Endothelial cell of umbilical vein (primary cell): ENCODE data around the gene MED15. TPM values are rescaled to one million over a fixed set of nuclear protein-coding genes. Genes with fewer than 3 reads are reported as not detected.

Source experiments
- BruUV-seq: library from RNA; stranded (reverse); fragments of 400-500 nt; replicated peaks from 2 replicates; lab custom pipeline; 2021; lab: Mats Ljungman, UMichigan
- CTCF ChIA-PET: fragments of 300-600, 350-600 bp; sonication (Branson Sonifier 250); formaldehyde crosslinking; loops from one replicate; lab custom pipeline; 2021; ENCODE audit warnings: antibody characterized with exemption, inconsistent platforms; lab: Charles Lee
- POLR2A ChIA-PET: fragments of 300-600, 350-600 bp; sonication (Branson Sonifier 250); formaldehyde crosslinking; loops from one replicate; lab custom pipeline; 2021; ENCODE audit warnings: antibody characterized with exemption, inconsistent platforms; lab: Charles Lee
- DNase-seq: peaks from one replicate; pipeline ENCODE4 v3.0.0-alpha.2; 2011; ENCODE audit warnings: low read depth, low spot score
- FAIRE-seq: peaks from 2 replicates; lab custom pipeline; 2011; peaks lifted over from hg19 to GRCh38; lab: Jason Lieb, UNC
- H2AFZ ChIP-seq: 2 replicates; pipeline ENCODE4 v1.6.0; 2012; ENCODE audit warnings: low read depth, low read length, control low read depth, inconsistent platforms
- H3K27ac ChIP-seq: 2 replicates; pipeline ENCODE4 v1.5.1; 2011; ENCODE audit warnings: low read depth, mild to moderate bottlenecking, control low read depth, low read length, moderate library complexity; ENCODE audit not compliant: insufficient read depth
- H3K27me3 ChIP-seq, 2 experiments: 2 replicates each; pipeline versions ENCODE4 v1.6.0 to v1.6.1; 2011; ENCODE audit warnings: low read length in 2 of 2, mixed read lengths in 1 of 2; ENCODE audit not compliant: control insufficient read depth in 2 of 2, insufficient read depth in 2 of 2
- H3K36me3 ChIP-seq, 2 experiments: 2 replicates in 1 of 2; 3 replicates in 1 of 2; pipeline ENCODE4 v1.5.1; 2011; ENCODE audit warnings: low read length in 2 of 2, mild to moderate bottlenecking in 1 of 2, moderate library complexity in 1 of 2; ENCODE audit not compliant: control insufficient read depth in 2 of 2, insufficient read depth in 2 of 2; ENCODE audit errors: extremely low read depth in 1 of 2
- H3K4me1 ChIP-seq: 3 replicates; pipeline ENCODE4 v1.5.1; 2011; ENCODE audit warnings: mild to moderate bottlenecking, low read length; ENCODE audit not compliant: control insufficient read depth, insufficient read depth; ENCODE audit errors: extremely low read depth
- H3K4me2 ChIP-seq: 2 replicates; pipeline ENCODE4 v1.6.1; 2011; ENCODE audit warnings: low read length, control low read depth, mixed read lengths; ENCODE audit not compliant: insufficient read depth
- H3K4me3 ChIP-seq, 3 experiments: fragments of 200-600 bp in 1 of 3; sonication (generic), shearing (Covaris generic) in 1 of 3; replicated peaks in 1 of 3; 2 replicates each; pipeline ENCODE4 v1.5.1; 2011 to 2016; ENCODE audit warnings: control low read depth in 3 of 3, low read length in 3 of 3, mild to moderate bottlenecking in 2 of 3, inconsistent platforms in 1 of 3, low read depth in 1 of 3, moderate library complexity in 1 of 3; ENCODE audit not compliant: insufficient read depth in 1 of 3
- H3K79me2 ChIP-seq: 2 replicates; pipeline ENCODE4 v1.6.0; 2012; ENCODE audit warnings: low read length, inconsistent platforms; ENCODE audit not compliant: control insufficient read depth, insufficient read depth
- H3K9ac ChIP-seq: replicated peaks from 2 replicates; pipeline ENCODE3; 2011; ENCODE audit warnings: low read length, control low read depth; ENCODE audit not compliant: insufficient read depth; ENCODE audit errors: extremely low read depth
- H3K9me1 ChIP-seq: replicated peaks from 3 replicates; pipeline ENCODE4 v1.6.0; 2011; ENCODE audit warnings: mild to moderate bottlenecking, low read length; ENCODE audit not compliant: control insufficient read depth, insufficient read depth; ENCODE audit errors: extremely low read depth
- H3K9me3 ChIP-seq: replicated peaks from 2 replicates; pipeline ENCODE4 v1.5.1; 2012; ENCODE audit warnings: low read length, inconsistent platforms; ENCODE audit not compliant: control insufficient read depth, insufficient read depth
- H4K20me1 ChIP-seq: replicated peaks from 2 replicates; pipeline ENCODE3; 2011; ENCODE audit warnings: mild to moderate bottlenecking, low read length; ENCODE audit not compliant: control insufficient read depth, insufficient read depth; ENCODE audit errors: extremely low read depth
- CTCF ChIP-seq, 2 donors: IDR thresholded peaks; 1 replicate in 1 of 2; 2 replicates in 1 of 2; pipeline ENCODE4 v1.5.1; 2011; ENCODE audit warnings: low read length in 2 of 2, mild to moderate bottlenecking in 2 of 2, moderate library complexity in 2 of 2, control low read depth in 1 of 2, inconsistent platforms in 1 of 2, low read depth in 1 of 2; ENCODE audit not compliant: insufficient read depth in 1 of 2; ENCODE audit errors: extremely low read depth in 1 of 2
- EZH2 ChIP-seq: IDR thresholded peaks from 2 replicates; pipeline ENCODE4 v1.6.1; 2012; ENCODE audit warnings: borderline replicate concordance, low read depth, mild to moderate bottlenecking, moderate library complexity, low read length, inconsistent platforms; ENCODE audit not compliant: severe bottlenecking
- FOS ChIP-seq: IDR thresholded peaks from 2 replicates; pipeline ENCODE4 v1.6.1; 2011; ENCODE audit warnings: mild to moderate bottlenecking, low read length, moderate library complexity, borderline replicate concordance; ENCODE audit not compliant: insufficient read depth
- GATA2 ChIP-seq: IDR thresholded peaks from 2 replicates; pipeline ENCODE4 v1.7.0; 2011; ENCODE audit warnings: low read depth, mild to moderate bottlenecking, moderate library complexity, mixed read lengths, low read length; ENCODE audit not compliant: insufficient read length, insufficient read depth
- JUN ChIP-seq: IDR thresholded peaks from 2 replicates; pipeline ENCODE4 v1.6.1; 2011; ENCODE audit warnings: borderline replicate concordance, low read depth; ENCODE audit not compliant: insufficient read length, insufficient read depth
- MAX ChIP-seq: IDR thresholded peaks from 2 replicates; pipeline ENCODE4 v1.6.1; 2011; ENCODE audit not compliant: insufficient read depth, insufficient read length
- MYC ChIP-seq: IDR thresholded peaks from one replicate; pipeline ENCODE4 v1.6.1; 2011; ENCODE audit warnings: mild to moderate bottlenecking, low read depth, low read length
- POLR2A ChIP-seq: IDR thresholded peaks from 2 replicates; pipeline ENCODE4 v1.6.1; 2012; ENCODE audit warnings: low read depth, mild to moderate bottlenecking, control low read depth, low read length
- POLR2AphosphoS5 ChIP-seq: IDR thresholded peaks from 2 replicates; pipeline ENCODE4 v1.6.1; 2012; ENCODE audit warnings: low read depth, mild to moderate bottlenecking, control low read depth, low read length, moderate library complexity; ENCODE audit not compliant: insufficient read depth
- dilution Hi-C: fragments of 300-500 bp; cut with MboI; formaldehyde crosslinking; loops from one replicate; pipeline ENCODE4 v1.15.0; 2019; ENCODE audit warnings: low sequenced_read_pairs; ENCODE audit not compliant: extremely low pct_ligation_motif_present
- intact Hi-C: fragments of 100-400 bp; cut with micrococcal nuclease; formaldehyde crosslinking; loops from one replicate; pipeline ENCODE4 v1.10.0; 2022
- polyA plus RNA-seq, 4 experiments: library from polyadenylated mRNA; depleted of rRNA in 3 of 4; stranded (reverse) in 3 of 4; unstranded in 1 of 4; fragments of >200 nt; gene quantifications; 2 replicates each; pipeline versions ENCODE4 v1.2.1 to v1.2.3, GENCODE V29; 2011 to 2012; ENCODE audit warnings: missing spikeins in 1 of 4
- total RNA-seq: library from RNA; stranded (reverse); gene quantifications from 2 replicates; pipeline ENCODE4 v1.2.3, GENCODE V29; 2021

MED15 gene
- total and polyA plus RNA-seq, 2 donors (not counting 3 experiments of a cell fraction or from before 2014, with no cell fraction given): 68.1 to 138 TPM

DNA sequence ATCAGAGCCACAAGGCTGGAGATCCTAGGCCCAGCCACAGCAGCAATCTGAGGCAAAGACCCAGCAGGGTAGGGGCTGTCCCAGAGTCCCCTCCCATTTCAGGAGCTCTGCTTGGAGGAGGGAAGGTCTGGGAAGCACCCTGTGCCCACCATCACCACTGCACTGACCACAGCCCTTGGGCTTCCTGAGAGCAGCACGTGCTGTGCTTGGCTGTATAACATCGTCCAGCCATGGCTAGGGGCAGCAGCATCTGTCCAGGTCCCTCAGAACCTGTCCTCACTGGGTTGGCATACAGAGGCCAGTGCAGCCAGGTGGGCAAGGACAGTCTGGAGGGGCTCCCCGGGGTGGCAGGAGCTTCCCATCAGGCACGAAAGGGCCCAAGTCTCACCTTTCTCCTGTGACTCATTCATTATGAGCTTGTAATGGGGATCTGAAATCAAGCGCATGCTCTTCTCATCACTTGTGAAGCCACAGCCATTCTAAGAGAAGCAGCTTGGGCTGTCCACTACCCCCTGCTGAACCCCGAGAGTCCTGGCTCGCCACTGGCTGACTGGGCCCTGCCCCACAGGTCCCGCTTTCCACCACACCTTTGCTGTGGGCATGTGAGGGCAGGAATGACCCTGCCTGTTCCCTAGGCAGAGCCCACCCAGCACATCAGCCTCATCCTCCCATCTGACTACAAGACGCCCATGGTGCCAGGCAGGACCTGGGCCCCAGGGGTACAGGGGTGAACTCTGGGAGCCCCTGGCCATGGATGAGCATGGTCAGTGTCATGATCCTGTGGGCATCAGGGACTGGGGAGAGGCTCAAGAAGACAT, 83.3 kb downstream of the MED15 start:
- no peaks in the 10 kb centered on the region for H3K27me3 ChIP-seq
- H3K79me2 ChIP-seq: no peaks in the 10 kb centered on the region
- no peak overlapping the region for H3K27ac ChIP-seq
- FAIRE-seq (no peak), DNase-seq (no peak)
- intact Hi-C loops: no loop called here
- dilution Hi-C loops: no loop called here
- BruUV-seq: no TSS peak
- no peak overlapping the region for H3K4me3 ChIP-seq
- H3K9ac ChIP-seq: no peak overlapping the region
- peaks cover 10 to 17% of the 10 kb centered on the region in 2 experiments for H3K36me3 ChIP-seq
- ChIA-PET CTCF (no interaction called here), POLR2A (no interaction called here)
- no peak overlapping the region for H3K4me2 ChIP-seq
- no peaks in the 10 kb centered on the region for H3K9me1 ChIP-seq
- no peak for TF ChIP-seq POLR2AphosphoS5
- no peak for TF ChIP-seq JUN
- no peak for TF ChIP-seq EZH2
- TF ChIP-seq POLR2A: no peak
- TF ChIP-seq CTCF (IDR thresholded peaks at IDR 0.05; ENCODE audit: extremely low read depth in 1 of 2, insufficient read depth in 1 of 2, low read depth in 1 of 2, low read length in 2 of 2): no peak
- no peak for TF ChIP-seq MAX
- TF ChIP-seq FOS: no peak
- no peak for TF ChIP-seq MYC
- no peak for TF ChIP-seq GATA2
- H3K9me3 ChIP-seq: no peaks in the 10 kb centered on the region
- no peaks in the 10 kb centered on the region for H3K4me1 ChIP-seq
- no peaks in the 10 kb centered on the region for H4K20me1 ChIP-seq
- H2AFZ ChIP-seq: no peak overlapping the region
